HG02943 (cell line): ENCODE data around the gene SYCN.
"Not testable (repeated sequence)": the region's sequence is repeated elsewhere in the genome, so short reads cannot be mapped to it uniquely, and the experiment has no call there.

Experiments
- ATAC-seq: cut with Tn5 transposase; IDR thresholded peaks from one replicate; pipeline ENCODE4 v1.9.1; 2021; ENCODE audit warnings: mild to moderate bottlenecking, low read depth, moderate library complexity; ENCODE audit not compliant: unreplicated experiment

SYCN gene

GRCh38 chr19:39230096-39230764 lies 26.2 kb upstream of the SYCN start:
- no peak for ATAC-seq

GRCh38 chr19:39224910-39225309 lies 20.8 kb upstream of the SYCN start:
- no peak for ATAC-seq

- no peak for ATAC-seq
Observed at GRCh38 chr19:39223703-39224279, 19.7 kb upstream of the SYCN start.

GRCh38 chr19:39219108-39219507 lies 15.0 kb upstream of the SYCN start:
- not testable (repeated sequence) for ATAC-seq

- no peak for ATAC-seq
Observed at GRCh38 chr19:39218230-39219007, 14.4 kb upstream of the SYCN start.

- no peak for ATAC-seq
Observed at GRCh38 chr19:39217094-39217493, 13.0 kb upstream of the SYCN start.

- ATAC-seq, result not testable (repeated sequence)
Observed at GRCh38 chr19:39215323-39215722, 11.3 kb upstream of the SYCN start.

- no peak for ATAC-seq
Observed at GRCh38 chr19:39212375-39212742, 8.3 kb upstream of the SYCN start.

- no peak for ATAC-seq
Observed at GRCh38 chr19:39211731-39212374, 7.8 kb upstream of the SYCN start.

GRCh38 chr19:39209196-39209595 lies 5.1 kb upstream of the SYCN start:
- ATAC-seq, result no peak

- ATAC-seq, result no peak
Observed at GRCh38 chr19:39208175-39208795, 4.2 kb upstream of the SYCN start.

GRCh38 chr19:39207293-39207836 lies 3.3 kb upstream of the SYCN start:
- no peak for ATAC-seq

- ATAC-seq, result no peak
Observed at GRCh38 chr19:39206122-39206521, 2.1 kb upstream of the SYCN start.

GRCh38 chr19:39205449-39205764 lies 1.3 kb upstream of the SYCN start:
- ATAC-seq, result no peak

- no peak for ATAC-seq
Observed at GRCh38 chr19:39202998-39203355, 1.1 kb downstream of the SYCN start.

- ATAC-seq, result no peak
Observed at GRCh38 chr19:39200803-39201115, 3.3 kb downstream of the SYCN start.

GRCh38 chr19:39200066-39200802 lies 3.8 kb downstream of the SYCN start:
- ATAC-seq, result no peak

- no peak for ATAC-seq
Observed at GRCh38 chr19:39199025-39199424, 5.0 kb downstream of the SYCN start.

- no peak for ATAC-seq
Observed at GRCh38 chr19:39197808-39198207, 6.3 kb downstream of the SYCN start.

- ATAC-seq, result no peak
Observed at GRCh38 chr19:39196860-39197562, 7.1 kb downstream of the SYCN start, which contains the start of gene NCCRP1. Gene NCCRP1 (plus strand): TSS chr19:39196964. CDS start chr19:39196983, 19 bp downstream.
